ENCODE data around the gene HAGH. TPM values are rescaled to one million over a fixed set of nuclear protein-coding genes. Genes with fewer than 3 reads are reported as not detected.

HAGH gene
- total and polyA plus RNA-seq, 9 of the 15 experiments (the other 6 are each of a cell fraction or from before 2014, with no cell fraction given) = 0.46 to 35.1 (median 16.8) TPM

- peaks cover 59% of the 10 kb centered on the region; the same call in 2 of the 3 replicates for H3K36me3 ChIP-seq (ENCODE audit: control insufficient read depth, insufficient read depth, low read length)
- no peak for DNase-seq (ENCODE audit: extremely low read depth in 1 of 4, low spot score in 3 of 4)
- H3K4me1 ChIP-seq (replicated peaks in 1 of 2; ENCODE audit: control insufficient read depth in 2 of 2, insufficient read depth in 2 of 2, low read length in 2 of 2) = peaks cover 9 to 78% of the 10 kb centered on the region in 2 experiments; a peak in 4 of 5 replicates
- 93% methylated on average over 14 of the region's 15 CpGs for WGBS (ENCODE audit: insufficient coverage, low coverage, missing lambda C conversion rate)
- no peak overlapping the region for H3K4me3 ChIP-seq
- no peak for TF ChIP-seq DMBX1 (CRISPR knock-in tag; IDR thresholded peaks at IDR 0.05; ENCODE audit: borderline replicate concordance)
- TF ChIP-seq HNRNPLL (IDR thresholded peaks at IDR 0.05; ENCODE audit: low read depth, low read length, poor library complexity, severe bottlenecking) = no peak
- TF ChIP-seq HNRNPK (IDR thresholded peaks at IDR 0.05; ENCODE audit: low read depth, low read length, poor library complexity, severe bottlenecking) = no peak
- TF ChIP-seq, protein P1, sequence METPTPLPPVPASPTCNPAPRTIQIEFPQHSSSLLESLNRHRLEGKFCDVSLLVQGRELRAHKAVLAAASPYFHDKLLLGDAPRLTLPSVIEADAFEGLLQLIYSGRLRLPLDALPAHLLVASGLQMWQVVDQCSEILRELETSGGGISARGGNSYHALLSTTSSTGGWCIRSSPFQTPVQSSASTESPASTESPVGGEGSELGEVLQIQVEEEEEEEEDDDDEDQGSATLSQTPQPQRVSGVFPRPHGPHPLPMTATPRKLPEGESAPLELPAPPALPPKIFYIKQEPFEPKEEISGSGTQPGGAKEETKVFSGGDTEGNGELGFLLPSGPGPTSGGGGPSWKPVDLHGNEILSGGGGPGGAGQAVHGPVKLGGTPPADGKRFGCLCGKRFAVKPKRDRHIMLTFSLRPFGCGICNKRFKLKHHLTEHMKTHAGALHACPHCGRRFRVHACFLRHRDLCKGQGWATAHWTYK (CRISPR knock-in tag; IDR thresholded peaks at IDR 0.05) = no peak
- TF ChIP-seq TEAD2 (tag; IDR thresholded peaks at IDR 0.05) = no peak
- TF ChIP-seq, protein P2, sequence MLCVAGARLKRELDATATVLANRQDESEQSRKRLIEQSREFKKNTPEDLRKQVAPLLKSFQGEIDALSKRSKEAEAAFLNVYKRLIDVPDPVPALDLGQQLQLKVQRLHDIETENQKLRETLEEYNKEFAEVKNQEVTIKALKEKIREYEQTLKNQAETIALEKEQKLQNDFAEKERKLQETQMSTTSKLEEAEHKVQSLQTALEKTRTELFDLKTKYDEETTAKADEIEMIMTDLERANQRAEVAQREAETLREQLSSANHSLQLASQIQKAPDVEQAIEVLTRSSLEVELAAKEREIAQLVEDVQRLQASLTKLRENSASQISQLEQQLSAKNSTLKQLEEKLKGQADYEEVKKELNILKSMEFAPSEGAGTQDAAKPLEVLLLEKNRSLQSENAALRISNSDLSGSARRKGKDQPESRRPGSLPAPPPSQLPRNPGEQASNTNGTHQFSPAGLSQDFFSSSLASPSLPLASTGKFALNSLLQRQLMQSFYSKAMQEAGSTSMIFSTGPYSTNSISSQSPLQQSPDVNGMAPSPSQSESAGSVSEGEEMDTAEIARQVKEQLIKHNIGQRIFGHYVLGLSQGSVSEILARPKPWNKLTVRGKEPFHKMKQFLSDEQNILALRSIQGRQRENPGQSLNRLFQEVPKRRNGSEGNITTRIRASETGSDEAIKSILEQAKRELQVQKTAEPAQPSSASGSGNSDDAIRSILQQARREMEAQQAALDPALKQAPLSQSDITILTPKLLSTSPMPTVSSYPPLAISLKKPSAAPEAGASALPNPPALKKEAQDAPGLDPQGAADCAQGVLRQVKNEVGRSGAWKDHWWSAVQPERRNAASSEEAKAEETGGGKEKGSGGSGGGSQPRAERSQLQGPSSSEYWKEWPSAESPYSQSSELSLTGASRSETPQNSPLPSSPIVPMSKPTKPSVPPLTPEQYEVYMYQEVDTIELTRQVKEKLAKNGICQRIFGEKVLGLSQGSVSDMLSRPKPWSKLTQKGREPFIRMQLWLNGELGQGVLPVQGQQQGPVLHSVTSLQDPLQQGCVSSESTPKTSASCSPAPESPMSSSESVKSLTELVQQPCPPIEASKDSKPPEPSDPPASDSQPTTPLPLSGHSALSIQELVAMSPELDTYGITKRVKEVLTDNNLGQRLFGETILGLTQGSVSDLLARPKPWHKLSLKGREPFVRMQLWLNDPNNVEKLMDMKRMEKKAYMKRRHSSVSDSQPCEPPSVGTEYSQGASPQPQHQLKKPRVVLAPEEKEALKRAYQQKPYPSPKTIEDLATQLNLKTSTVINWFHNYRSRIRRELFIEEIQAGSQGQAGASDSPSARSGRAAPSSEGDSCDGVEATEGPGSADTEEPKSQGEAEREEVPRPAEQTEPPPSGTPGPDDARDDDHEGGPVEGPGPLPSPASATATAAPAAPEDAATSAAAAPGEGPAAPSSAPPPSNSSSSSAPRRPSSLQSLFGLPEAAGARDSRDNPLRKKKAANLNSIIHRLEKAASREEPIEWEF (CRISPR knock-in tag; IDR thresholded peaks at IDR 0.05) = no peak
- TF ChIP-seq ZSCAN29 (IDR thresholded peaks at IDR 0.05) = no peak
- TF ChIP-seq, protein P3, sequence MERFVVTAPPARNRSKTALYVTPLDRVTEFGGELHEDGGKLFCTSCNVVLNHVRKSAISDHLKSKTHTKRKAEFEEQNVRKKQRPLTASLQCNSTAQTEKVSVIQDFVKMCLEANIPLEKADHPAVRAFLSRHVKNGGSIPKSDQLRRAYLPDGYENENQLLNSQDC (CRISPR knock-in tag; IDR thresholded peaks at IDR 0.05) = no peak
- no peak for TF ChIP-seq MAFG (tag; conservative IDR thresholded peaks at IDR 0.05)
- TF ChIP-seq TBL1XR1 (IDR thresholded peaks at IDR 0.05; ENCODE audit: low read length in 2 of 2) = no peak
- TF ChIP-seq SMC3 (conservative IDR thresholded peaks at IDR 0.05; ENCODE audit: insufficient read depth, low read depth, low read length) = no peak
- no peak for TF ChIP-seq HOXB6 (CRISPR knock-in tag; IDR thresholded peaks at IDR 0.05; ENCODE audit: borderline replicate concordance)
- no peak for TF ChIP-seq TFAM (CRISPR knock-in tag; conservative IDR thresholded peaks at IDR 0.05)
- TF ChIP-seq, protein P4, sequence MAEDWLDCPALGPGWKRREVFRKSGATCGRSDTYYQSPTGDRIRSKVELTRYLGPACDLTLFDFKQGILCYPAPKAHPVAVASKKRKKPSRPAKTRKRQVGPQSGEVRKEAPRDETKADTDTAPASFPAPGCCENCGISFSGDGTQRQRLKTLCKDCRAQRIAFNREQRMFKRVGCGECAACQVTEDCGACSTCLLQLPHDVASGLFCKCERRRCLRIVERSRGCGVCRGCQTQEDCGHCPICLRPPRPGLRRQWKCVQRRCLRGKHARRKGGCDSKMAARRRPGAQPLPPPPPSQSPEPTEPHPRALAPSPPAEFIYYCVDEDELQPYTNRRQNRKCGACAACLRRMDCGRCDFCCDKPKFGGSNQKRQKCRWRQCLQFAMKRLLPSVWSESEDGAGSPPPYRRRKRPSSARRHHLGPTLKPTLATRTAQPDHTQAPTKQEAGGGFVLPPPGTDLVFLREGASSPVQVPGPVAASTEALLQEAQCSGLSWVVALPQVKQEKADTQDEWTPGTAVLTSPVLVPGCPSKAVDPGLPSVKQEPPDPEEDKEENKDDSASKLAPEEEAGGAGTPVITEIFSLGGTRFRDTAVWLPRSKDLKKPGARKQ (CRISPR knock-in tag; IDR thresholded peaks at IDR 0.05) = no peak
- H3K27me3 ChIP-seq (ENCODE audit: control insufficient read depth in 2 of 2, insufficient read depth in 2 of 2, low read length in 2 of 2) = no peaks in the 10 kb centered on the region
- no peak overlapping the region for H2AFZ ChIP-seq (ENCODE audit: low read depth, low read length)
- ATAC-seq = no peak
- POLR2A ChIA-PET = no interaction called here
- no peaks in the 10 kb centered on the region; the same call in 2 of the 3 replicates for H3K79me2 ChIP-seq (ENCODE audit: control insufficient read depth, insufficient read depth, low read length)
- intact Hi-C loops (cut with micrococcal nuclease) = no loop called here
- in situ Hi-C loops (cut with MboI) = loop anchor here (5.0 kb wide), 1 partner anchor 49 kb away; no protein-coding TSS in a partner anchor
- CTCF ChIA-PET (ENCODE audit: low intra/inter-chr PET ratio) = no interaction called here
- H4K20me1 ChIP-seq (replicated peaks; ENCODE audit: control insufficient read depth, insufficient read depth, low read length) = no peaks in the 10 kb centered on the region
- H3K9ac ChIP-seq (ENCODE audit: insufficient read depth in 1 of 2, low read depth in 2 of 2, low read length in 2 of 2) = no peak overlapping the region; a peak in 1 of 4 replicates
- no peak overlapping the region for H3K27ac ChIP-seq (ENCODE audit: extremely low read depth, low read depth, low read length)
- H3K9me3 ChIP-seq (replicated peaks; ENCODE audit: control insufficient read depth, insufficient read depth, low read depth, low read length) = no peaks in the 10 kb centered on the region
- BruUV-seq (replicated peaks) = no TSS peak
- no peak overlapping the region for H3K4me2 ChIP-seq (ENCODE audit: insufficient read depth, low read length)
- no peak for FAIRE-seq
- no peaks in the 10 kb centered on the region for H3K9me1 ChIP-seq (ENCODE audit: control insufficient read depth, insufficient read depth, low read length)
Observed at GRCh38 chr16:1761751-1762150, 64.9 kb downstream of the HAGH start.

All from K562 (cell line).